HCT116 (cell line): ENCODE measurements around the gene MKRN3. TPM values are rescaled to one million over a fixed set of nuclear protein-coding genes. Genes with fewer than 3 reads are reported as not detected.

Experiments
- ATAC-seq: fragments of 200-7000 bp; cut with Tn5 transposase; 2 replicates; pipeline ENCODE4 v1.9.1; 2020; ENCODE audit warnings: mild to moderate bottlenecking, moderate library complexity
- BruUV-seq: library from RNA; stranded (reverse); fragments of 400-500 nt; replicated peaks from 2 replicates; lab custom pipeline; 2021; lab: Mats Ljungman, UMichigan
- CTCF ChIA-PET: fragments of 300-600 bp; sonication (Branson Sonifier 250); formaldehyde crosslinking; loops from one replicate; lab custom pipeline; 2021; ENCODE audit warnings: antibody characterized with exemption; lab: Charles Lee
- POLR2A ChIA-PET: fragments of 300-600, 350-600 bp; sonication (Branson Sonifier 250); formaldehyde crosslinking; loops from one replicate; lab custom pipeline; 2021; ENCODE audit warnings: antibody characterized with exemption; lab: Charles Lee
- RAD21 ChIA-PET, 2 experiments: fragments of 300-600 bp; sonication (Branson Sonifier 250); formaldehyde crosslinking; loops; one replicate each; lab custom pipeline; 2023; ENCODE audit warnings: low total read pairs in 2 of 2; ENCODE audit not compliant: uncharacterized antibody in 2 of 2, unreplicated experiment in 2 of 2, low non-redundant PET in 1 of 2; lab: Charles Lee
- DNase-seq: peaks from one replicate; pipeline ENCODE4 v3.0.0-alpha.2; 2010; ENCODE audit warnings: low read depth, low spot score
- H2AFZ ChIP-seq: fragments of 200-600 bp; shearing (Covaris generic), sonication (generic); 2 replicates; pipeline ENCODE4 v1.6.1; 2017; ENCODE audit warnings: low read depth, mixed run types, mixed read lengths, antibody characterized with exemption, low read length; ENCODE audit not compliant: poor library complexity, severe bottlenecking
- H3K27ac ChIP-seq: 2 replicates; pipeline ENCODE4 v1.5.1; 2012; ENCODE audit warnings: low read depth, low read length
- H3K27me3 ChIP-seq: fragments of 200-600 bp; sonication (generic); 2 replicates; pipeline ENCODE4 v1.6.1; 2016; ENCODE audit warnings: mixed run types, low read length, mixed read lengths; ENCODE audit not compliant: insufficient read depth
- H3K36me3 ChIP-seq, 2 experiments: fragments of 200-500 bp in 1 of 2; fragments of 200-600 bp in 1 of 2; sonication (Bioruptor generic) in 1 of 2; sonication (generic) in 1 of 2; 2 replicates each; pipeline versions ENCODE4 v1.5.1 to v1.6.1; 2014 to 2016; ENCODE audit warnings: low read length in 2 of 2, inconsistent platforms in 1 of 2, mixed read lengths in 1 of 2, mixed run types in 1 of 2; ENCODE audit not compliant: insufficient read depth in 2 of 2, control insufficient read depth in 1 of 2
- H3K4me1 ChIP-seq, 2 experiments: fragments of 200-600 bp in 1 of 2; sonication (generic) in 1 of 2; 2 replicates each; pipeline versions ENCODE4 v1.5.1 to v1.6.1; 2012 to 2017; ENCODE audit warnings: low read length in 2 of 2, inconsistent platforms in 1 of 2, mild to moderate bottlenecking in 1 of 2, mixed read lengths in 1 of 2, mixed run types in 1 of 2, moderate library complexity in 1 of 2; ENCODE audit not compliant: insufficient read depth in 2 of 2, control insufficient read depth in 1 of 2
- H3K4me2 ChIP-seq: fragments of 200-600 bp; sonication (generic); 2 replicates; pipeline ENCODE4 v1.6.1; 2017; ENCODE audit warnings: mixed run types, low read length, mixed read lengths
- H3K4me3 ChIP-seq, 2 experiments: fragments of 200-600 bp in 1 of 2; sonication (generic) in 1 of 2; replicated peaks in 1 of 2; 2 replicates each; pipeline ENCODE4 v1.5.1; 2011 to 2016; ENCODE audit warnings: low read length in 2 of 2, control low read depth in 1 of 2, low read depth in 1 of 2, mild to moderate bottlenecking in 1 of 2, mixed read lengths in 1 of 2, mixed run types in 1 of 2
- H3K79me2 ChIP-seq: fragments of 200-600 bp; sonication (generic); 2 replicates; pipeline ENCODE4 v1.6.1; 2017; ENCODE audit warnings: mild to moderate bottlenecking, mixed run types, low read length, moderate library complexity, mixed read lengths; ENCODE audit not compliant: insufficient read depth
- H3K9ac ChIP-seq: fragments of 200-600 bp; sonication (generic); 2 replicates; pipeline ENCODE4 v1.6.1; 2016; ENCODE audit warnings: low read length, mixed read lengths
- H3K9me2 ChIP-seq: fragments of 200-600 bp; sonication (generic), shearing (Covaris generic); 2 replicates; pipeline ENCODE4 v1.6.1; 2017; ENCODE audit warnings: mixed run types, mild to moderate bottlenecking, moderate library complexity; ENCODE audit not compliant: insufficient read depth
- H3K9me3 ChIP-seq, 2 experiments: fragments of 200-500 bp in 1 of 2; fragments of 200-600 bp in 1 of 2; sonication (Bioruptor generic) in 1 of 2; sonication (generic) in 1 of 2; 2 replicates each; pipeline ENCODE4 v1.6.1; 2014 to 2017; ENCODE audit warnings: low read length in 2 of 2, mixed read lengths in 2 of 2, inconsistent platforms in 1 of 2, low read depth in 1 of 2, mild to moderate bottlenecking in 1 of 2, mixed run types in 1 of 2, moderate library complexity in 1 of 2; ENCODE audit not compliant: control insufficient read depth in 1 of 2, insufficient read depth in 1 of 2
- H4K20me1 ChIP-seq: fragments of 200-600 bp; sonication (generic), shearing (Covaris generic); 2 replicates; pipeline ENCODE4 v1.6.1; 2017; ENCODE audit warnings: mixed run types, mild to moderate bottlenecking, moderate library complexity; ENCODE audit not compliant: insufficient read depth
- ATF3 ChIP-seq: IDR thresholded peaks from 2 replicates; pipeline ENCODE4 v1.6.1; 2012
- CEBPB ChIP-seq: IDR thresholded peaks from 2 replicates; pipeline ENCODE4 v1.6.1; 2012; ENCODE audit warnings: low read depth
- EZH2 ChIP-seq: fragments of 200-600 bp; sonication (generic); IDR thresholded peaks from 2 replicates; pipeline ENCODE4 v1.6.1; 2017; ENCODE audit warnings: antibody characterized with exemption, mixed run types
- EZH2phosphoT487 ChIP-seq: fragments of 200-600 bp; IDR thresholded peaks from 2 replicates; pipeline ENCODE4 v1.6.1; 2018; ENCODE audit warnings: antibody characterized with exemption, borderline replicate concordance
- FOSL1 ChIP-seq: IDR thresholded peaks from 2 replicates; pipeline ENCODE4 v1.6.1; 2012; ENCODE audit warnings: low read depth
- JUND ChIP-seq: IDR thresholded peaks from 2 replicates; pipeline ENCODE4 v1.6.1; 2012
- MAX ChIP-seq: IDR thresholded peaks from 2 replicates; pipeline ENCODE4 v1.6.1; 2012
- POLR2A ChIP-seq: IDR thresholded peaks from 2 replicates; pipeline ENCODE4 v1.7.0; 2011; ENCODE audit warnings: borderline replicate concordance; ENCODE audit not compliant: insufficient read depth, insufficient read length; ENCODE audit errors: extremely low read depth
- POLR2AphosphoS5 ChIP-seq: IDR thresholded peaks from 2 replicates; pipeline ENCODE4 v1.6.1; 2011; ENCODE audit warnings: mild to moderate bottlenecking, low read depth, low read length, moderate library complexity
- RAD21 ChIP-seq: IDR thresholded peaks from 2 replicates; pipeline ENCODE4 v1.6.1; 2012; ENCODE audit warnings: low read depth, mild to moderate bottlenecking
- REST ChIP-seq: IDR thresholded peaks from 2 replicates; pipeline ENCODE4 v1.6.1; 2012; ENCODE audit warnings: low read depth
- SIN3A ChIP-seq: IDR thresholded peaks from 2 replicates; pipeline ENCODE4 v1.6.1; 2012; ENCODE audit warnings: low read depth
- SP1 ChIP-seq: IDR thresholded peaks from 2 replicates; pipeline ENCODE4 v1.6.1; 2012; ENCODE audit warnings: low read depth
- SRF ChIP-seq: IDR thresholded peaks from 2 replicates; pipeline ENCODE4 v1.6.1; 2012; ENCODE audit warnings: low read depth
- YY1 ChIP-seq: IDR thresholded peaks from 2 replicates; pipeline ENCODE4 v1.6.1; 2011; ENCODE audit warnings: low read length, low read depth, moderate library complexity, mild to moderate bottlenecking; ENCODE audit not compliant: insufficient replicate concordance; ENCODE audit errors: extremely low read depth
- ZBTB33 ChIP-seq: IDR thresholded peaks from 2 replicates; pipeline ENCODE4 v1.6.1; 2011; ENCODE audit warnings: mild to moderate bottlenecking, low read length, moderate library complexity; ENCODE audit not compliant: insufficient replicate concordance; ENCODE audit errors: extremely low read depth
- ZFX ChIP-seq: fragments of 450-650 bp; IDR thresholded peaks from 2 replicates; pipeline ENCODE4 v1.6.1; 2017
- ZNF274 ChIP-seq: fragments of 200-500 bp; sonication (Bioruptor generic); IDR thresholded peaks from 2 replicates; pipeline ENCODE4 v1.6.1; 2014; ENCODE audit warnings: mild to moderate bottlenecking, low read depth, low read length, inconsistent platforms
- intact Hi-C: fragments of 100-400 bp; cut with micrococcal nuclease; formaldehyde crosslinking; loops from 2 replicates; pipeline ENCODE4 v1.10.0; 2022
- total RNA-seq: library from RNA; stranded (reverse); gene quantifications from one replicate; pipeline ENCODE4 v1.2.1, GENCODE V29; 2021; ENCODE audit not compliant: unreplicated experiment

MKRN3 gene
- total RNA-seq, 1 experiment from 2014 or later: 10.1 TPM

GRCh38 chr15:23595368-23595767, 29.9 kb downstream of the MKRN3 start:
- Histone ChIP-seq H3K27ac (no peak overlapping the region), H2AFZ (no peak overlapping the region), H3K4me2 (no peak overlapping the region), H3K9ac (no peak overlapping the region)
- no peak for TF ChIP-seq EZH2
- no peak for TF ChIP-seq JUND
- no peak for TF ChIP-seq ZNF274
- no peak for TF ChIP-seq ZFX
- TF ChIP-seq SIN3A: no peak
- no peak for TF ChIP-seq SRF
- no peak for TF ChIP-seq SP1
- TF ChIP-seq YY1: no peak
- TF ChIP-seq MAX: no peak
- no peak for TF ChIP-seq ZBTB33
- TF ChIP-seq ATF3: no peak
- TF ChIP-seq EZH2phosphoT487: no peak
- TF ChIP-seq POLR2A: no peak
- TF ChIP-seq FOSL1: no peak
- no peak for TF ChIP-seq CEBPB
- no peak for TF ChIP-seq REST
- TF ChIP-seq POLR2AphosphoS5: no peak
- no peak for TF ChIP-seq RAD21
- TF ChIP-seq, all 23 proteins: peak for 0
- Histone ChIP-seq H3K27me3 (peaks cover 9% of the 10 kb centered on the region), H3K9me2 (no peaks in the 10 kb centered on the region), H3K9me3 (no peaks in the 10 kb centered on the region), H4K20me1 (no peaks in the 10 kb centered on the region), H3K4me3 (no peak overlapping the region), H3K79me2 (no peaks in the 10 kb centered on the region), H3K4me1 (no peaks in the 10 kb centered on the region), H3K36me3 (no peaks in the 10 kb centered on the region)
- POLR2A ChIA-PET: no interaction called here
- CTCF ChIA-PET: no interaction called here
- ATAC-seq (peak; percentile 46; the same call in 1 of the 2 replicates), DNase-seq (no peak)
- no TSS peak for BruUV-seq
- intact Hi-C loops: no loop called here
- RAD21 ChIA-PET: no interaction called here
